Thymus (tissue), 11 donors: ENCODE measurements around the gene HOXA9. TPM values are rescaled to one million over a fixed set of nuclear protein-coding genes. Genes with fewer than 3 reads are reported as not detected.

Experiments
- DNase-seq, 9 donors: peaks; one replicate each; pipeline ENCODE4 v3.0.0-alpha.2; 2013; ENCODE audit warnings: low spot score in 9 of 9, low read depth in 6 of 9, missing footprints in 1 of 9
- H3K27ac ChIP-seq, 2 donors: one replicate each; pipeline ENCODE4 v1.5.1; 2013; ENCODE audit warnings: control low read depth in 1 of 2, low read depth in 1 of 2, low read length in 1 of 2, mild to moderate bottlenecking in 1 of 2, moderate library complexity in 1 of 2
- H3K27me3 ChIP-seq, 2 donors: one replicate each; pipeline ENCODE4 v1.5.1; 2013; ENCODE audit warnings: low read length in 1 of 2; ENCODE audit not compliant: control insufficient read depth in 2 of 2, insufficient read depth in 1 of 2
- H3K36me3 ChIP-seq, 2 donors: one replicate each; pipeline ENCODE4 v1.5.1; 2013; ENCODE audit warnings: low read length in 1 of 2, mild to moderate bottlenecking in 1 of 2, moderate library complexity in 1 of 2; ENCODE audit not compliant: control insufficient read depth in 2 of 2, insufficient read depth in 2 of 2
- H3K4me1 ChIP-seq, 2 donors: one replicate each; pipeline ENCODE4 v1.5.1; 2013; ENCODE audit warnings: low read length in 2 of 2; ENCODE audit not compliant: control insufficient read depth in 2 of 2, insufficient read depth in 2 of 2
- H3K4me3 ChIP-seq, 2 donors: one replicate each; pipeline ENCODE4 v1.5.1; 2013; ENCODE audit warnings: low read length in 2 of 2, control low read depth in 1 of 2, mild to moderate bottlenecking in 1 of 2
- H3K9me3 ChIP-seq, 2 donors: one replicate each; pipeline ENCODE4 v1.5.1; 2013; ENCODE audit warnings: low read length in 1 of 2, mild to moderate bottlenecking in 1 of 2; ENCODE audit not compliant: control insufficient read depth in 2 of 2, insufficient read depth in 1 of 2
- WGBS: extraction: QIAGEN DNeasy Blood & Tissue Kit; methylation state at CpG from one replicate; pipeline ENCODE4 v1.1.7; 2013; 5-methylcytosine and 5-hydroxymethylcytosine counted together
- polyA plus RNA-seq: library from polyadenylated mRNA; stranded (reverse); fragments of 200-250 nt; gene quantifications from one replicate; pipeline ENCODE4 v1.2.3, GENCODE V29; 2013
- total RNA-seq: library from RNA; stranded (reverse); fragments of 120-200 nt; gene quantifications from one replicate; pipeline ENCODE4 v1.2.4, GENCODE V29; 2013
- donor health status: healthy.

Gene HOXA9
- total and polyA plus RNA-seq, 2 donors: 1.5 to 4.9 TPM

GRCh38 chr7:27202018-27202861 lies 36.9 kb upstream of the HOXA9 start:
- H3K4me3 ChIP-seq: no peak overlapping the region
- no peaks in the 10 kb centered on the region for H3K36me3 ChIP-seq
- peaks cover 93 to 97% of the 10 kb centered on the region in 2 donors for H3K27me3 ChIP-seq
- 18% methylated on average over 30 of the region's 30 CpGs for WGBS
- peaks cover 9 to 16% of the 10 kb centered on the region in 2 donors for H3K4me1 ChIP-seq
- no peak for DNase-seq
- H3K27ac ChIP-seq: no peak overlapping the region
- H3K9me3 ChIP-seq: peaks cover 1 to 4% of the 10 kb centered on the region in 2 donors

DNA sequence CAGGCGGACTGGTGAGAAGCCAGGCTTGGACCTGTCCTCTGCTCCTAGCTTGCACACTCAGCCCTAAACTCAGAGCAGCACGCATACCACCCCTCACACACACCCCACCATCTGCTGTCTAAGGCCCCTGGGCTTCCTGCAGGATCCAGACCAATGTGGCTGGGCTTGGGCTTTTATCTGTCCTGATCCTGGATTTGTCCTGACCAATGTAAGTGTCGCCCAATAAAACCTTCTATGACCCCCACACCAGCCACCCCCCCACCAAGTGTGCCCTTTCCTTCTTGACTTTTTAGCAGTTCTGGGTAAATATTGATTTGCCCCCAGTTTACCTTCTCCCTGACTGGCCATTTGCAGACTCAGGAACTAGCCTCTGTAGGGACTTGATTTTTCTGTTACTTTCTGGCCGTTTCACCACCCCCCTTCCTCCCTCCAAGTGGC lies 36.3 kb upstream of the HOXA9 start:
- Histone ChIP-seq H3K36me3 (no peaks in the 10 kb centered on the region), H3K27me3 (peaks cover 88 to 97% of the 10 kb centered on the region in 2 donors), H3K4me1 (peaks cover 9 to 16% of the 10 kb centered on the region in 2 donors), H3K4me3 (no peak overlapping the region), H3K9me3 (peaks cover 1 to 4% of the 10 kb centered on the region in 2 donors), H3K27ac (no peak overlapping the region)
- no peak for DNase-seq
- 5% methylated on average over 4 of the region's 4 CpGs for WGBS

DNA sequence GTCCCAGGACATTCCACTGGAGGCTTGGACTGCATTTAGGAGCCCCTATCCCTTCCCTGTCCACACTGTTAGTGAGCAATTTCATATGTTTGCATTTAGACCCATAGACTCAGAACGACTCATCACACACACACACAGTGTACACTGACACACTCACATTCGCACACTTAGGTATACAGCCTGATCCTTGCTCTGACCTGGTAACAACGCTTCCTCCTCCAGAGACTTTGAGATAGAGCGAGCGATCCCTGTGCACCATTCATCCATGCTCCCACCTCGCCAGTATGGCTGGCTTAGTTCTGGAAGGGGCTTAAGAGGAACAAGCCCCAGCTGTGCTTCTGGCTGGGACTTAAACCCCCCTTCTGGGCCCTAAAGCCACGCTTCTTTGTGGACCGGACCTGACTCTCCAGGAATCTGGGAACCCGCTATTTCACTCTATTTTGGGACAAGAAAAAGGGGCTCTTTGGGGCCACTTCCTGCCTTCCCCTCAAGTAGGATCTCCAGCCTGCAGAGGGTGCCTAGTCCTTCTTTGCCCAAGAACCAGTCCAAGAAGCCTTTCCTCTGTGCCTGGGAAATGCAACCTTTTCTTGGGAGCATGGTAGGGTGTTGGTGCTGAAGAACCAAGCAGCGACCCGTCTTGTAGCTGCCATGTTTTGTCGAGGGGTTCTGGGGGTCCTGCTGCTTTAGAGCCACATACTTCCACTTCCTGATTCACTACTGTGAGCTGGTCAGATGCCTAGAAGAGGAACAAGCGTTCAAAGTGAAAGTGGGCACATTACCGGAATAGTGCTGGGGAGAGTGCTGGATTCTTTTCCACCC lies 35.6 kb upstream of the HOXA9 start:
- Histone ChIP-seq H3K4me3 (peak overlapping the region in 1 of 2 donors; percentile 65), H3K27me3 (peaks cover 88 to 97% of the 10 kb centered on the region in 2 donors)
- WGBS: 9% methylated on average over 14 of the region's 14 CpGs

GRCh38 chr7:27199849-27200760 lies 34.8 kb upstream of the HOXA9 start, which contains the start of gene HOXA13:
Gene HOXA13, minus strand, starts transcription at chr7:27200091. Its CDS starts 14 bp downstream, at chr7:27200077.
- H3K27ac ChIP-seq: no peak within 1 kb of the TSS
- peaks cover under 1 to 1% of the 10 kb centered on the region in 2 donors for H3K9me3 ChIP-seq
- H3K4me1 ChIP-seq: peaks cover 9 to 16% of the 10 kb centered on the region in 2 donors
- peak in 6 of 9 donors; percentile 45 to 77 (median 55) for DNase-seq
- H3K36me3 ChIP-seq: no peaks in the 10 kb centered on the region
- peaks cover 88 to 97% of the 10 kb centered on the region in 2 donors for H3K27me3 ChIP-seq
- peak within 1 kb of the TSS in 1 of 2 donors; percentile 65 for H3K4me3 ChIP-seq
- 1% methylated on average over 99 of the region's 99 CpGs for WGBS

More for the DNA sequence above, 35.6 kb upstream of the HOXA9 start:
- Histone ChIP-seq H3K9me3 (peaks cover 1 to 4% of the 10 kb centered on the region in 2 donors), H3K4me1 (peaks cover 9 to 16% of the 10 kb centered on the region in 2 donors), H3K36me3 (no peaks in the 10 kb centered on the region), H3K27ac (no peak overlapping the region)
- DNase-seq: no peak

DNA sequence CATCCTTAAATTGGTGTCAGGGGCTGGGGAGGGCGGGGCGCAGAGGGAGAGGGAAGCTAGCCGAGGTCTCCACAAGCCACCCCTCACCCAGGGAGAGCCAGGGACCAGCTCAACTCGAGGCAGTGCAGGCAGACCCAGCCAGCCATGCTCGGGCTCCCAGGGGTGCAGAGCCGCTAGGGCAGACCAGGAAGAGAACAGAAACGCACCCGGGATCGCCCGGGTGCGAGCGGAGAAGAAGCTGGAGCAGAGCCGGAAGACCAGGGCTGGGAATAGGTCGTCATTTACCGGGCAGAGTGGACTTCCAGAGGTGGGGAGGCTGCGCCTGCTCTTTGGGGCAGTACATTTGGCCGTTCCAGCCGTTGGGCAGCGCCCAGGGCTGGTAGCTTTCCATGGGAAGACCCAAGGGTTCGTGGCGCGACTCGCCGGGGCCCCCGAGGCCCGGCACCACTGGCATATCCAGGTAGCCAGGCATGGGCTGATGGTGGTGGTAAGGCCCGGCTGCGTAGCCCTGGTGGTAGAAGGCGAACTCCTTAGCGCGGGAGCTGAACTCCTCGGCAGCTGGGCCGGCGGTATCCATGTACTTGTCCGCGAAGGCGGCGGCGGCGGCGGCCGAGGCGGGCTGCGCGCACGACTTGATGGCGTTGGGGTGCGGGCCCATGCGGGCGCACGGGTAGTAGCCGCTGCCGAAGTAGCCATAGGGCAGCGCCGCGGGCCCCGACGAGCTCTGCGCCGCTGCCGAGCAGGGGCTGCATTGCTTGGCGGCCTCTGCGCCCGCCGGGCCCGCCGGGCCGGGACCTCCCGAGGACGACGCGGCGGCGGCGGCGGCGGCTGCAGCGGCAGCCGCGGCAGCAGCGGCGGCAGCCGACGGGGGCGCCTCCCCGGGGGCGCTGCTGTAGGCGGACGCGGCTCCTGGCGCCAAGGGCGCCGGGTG lies 33.8 kb upstream of the HOXA9 start:
- H3K27ac ChIP-seq: no peak overlapping the region
- H3K4me1 ChIP-seq: peaks cover 9 to 16% of the 10 kb centered on the region in 2 donors
- DNase-seq: no peak
- WGBS: 3% methylated on average over 93 of the region's 93 CpGs
- peaks cover 85 to 97% of the 10 kb centered on the region in 2 donors for H3K27me3 ChIP-seq
- H3K36me3 ChIP-seq: no peaks in the 10 kb centered on the region
- H3K9me3 ChIP-seq: peaks cover 0 to 1% of the 10 kb centered on the region in 2 donors
- peak overlapping the region in 1 of 2 donors; percentile 65 for H3K4me3 ChIP-seq

GRCh38 chr7:27198138-27198841 lies 33.0 kb upstream of the HOXA9 start:
- DNase-seq: no peak
- Histone ChIP-seq H3K9me3 (peaks cover 0 to 1% of the 10 kb centered on the region in 2 donors), H3K4me3 (no peak overlapping the region), H3K36me3 (no peaks in the 10 kb centered on the region), H3K27ac (no peak overlapping the region), H3K4me1 (peaks cover 9 to 16% of the 10 kb centered on the region in 2 donors), H3K27me3 (peaks cover 81 to 97% of the 10 kb centered on the region in 2 donors)
- 13% methylated on average over 29 of the region's 29 CpGs for whole genome bisulfite sequencing

DNA sequence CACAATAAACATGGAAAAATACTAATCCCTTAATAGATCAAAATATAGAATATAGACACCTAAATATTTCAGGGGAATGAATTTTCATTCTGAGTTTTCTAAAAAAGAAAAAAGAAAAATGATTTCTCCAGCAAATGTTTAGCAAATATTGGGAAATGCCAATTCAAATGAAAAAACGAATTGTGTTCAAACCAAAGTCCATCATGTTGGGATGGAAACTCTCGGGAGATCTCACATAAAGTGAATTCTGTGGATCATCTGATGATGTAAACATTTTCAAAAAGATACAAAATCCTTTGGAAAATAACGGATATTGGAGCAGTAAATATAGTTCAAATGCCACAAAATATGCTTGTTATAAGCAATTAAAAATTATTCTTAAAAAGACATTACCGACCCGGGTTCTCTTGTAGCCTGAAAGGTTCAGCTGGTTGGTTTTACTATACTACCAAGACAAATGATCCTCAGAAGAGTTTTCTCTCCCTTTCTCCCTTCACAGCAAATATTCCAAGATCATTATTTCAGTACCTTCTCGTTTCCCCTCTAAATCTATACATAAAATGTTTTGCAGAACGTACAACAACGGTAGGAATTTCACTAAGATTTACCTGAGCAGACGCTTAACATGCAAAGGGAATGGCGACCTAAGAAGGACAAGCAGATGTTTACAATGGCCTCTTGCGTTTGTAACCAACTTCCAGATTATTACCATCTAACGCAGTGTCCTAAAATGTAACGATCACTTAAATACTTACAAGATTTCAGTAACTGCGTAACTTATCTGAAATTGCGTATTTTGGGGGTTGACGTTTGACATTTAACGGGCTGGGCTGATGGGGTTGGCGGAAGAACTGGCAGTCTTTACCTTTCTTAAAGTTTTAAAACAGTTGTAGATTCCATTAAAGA lies 32.1 kb upstream of the HOXA9 start:
- Histone ChIP-seq H3K9me3 (peaks cover 0 to 1% of the 10 kb centered on the region in 2 donors), H3K27me3 (peaks cover 78 to 97% of the 10 kb centered on the region in 2 donors), H3K4me1 (peaks cover 9 to 16% of the 10 kb centered on the region in 2 donors), H3K4me3 (no peak overlapping the region), H3K27ac (no peak overlapping the region), H3K36me3 (no peaks in the 10 kb centered on the region)
- DNase-seq: no peak
- 24% methylated on average over 18 of the region's 18 CpGs for WGBS
